Bone marrow (tissue), 2 donors: Measurements from ENCODE around the gene MLLT3.

ENCODE experiments used
- DNase-seq, 2 donors: peaks; one replicate each; lab custom pipeline; 2025; lab: John Stamatoyannopoulos, UW

Gene MLLT3

GRCh38 chr9:20303066-20303465, 319.2 kb downstream of the MLLT3 start:
- DNase-seq = no peak

GRCh38 chr9:20302197-20302596, 320.1 kb downstream of the MLLT3 start:
- DNase-seq = no peak

- no peak for DNase-seq
These were observed 321.7 kb downstream of the MLLT3 start for GRCh38 chr9:20300430-20301115.

DNA sequence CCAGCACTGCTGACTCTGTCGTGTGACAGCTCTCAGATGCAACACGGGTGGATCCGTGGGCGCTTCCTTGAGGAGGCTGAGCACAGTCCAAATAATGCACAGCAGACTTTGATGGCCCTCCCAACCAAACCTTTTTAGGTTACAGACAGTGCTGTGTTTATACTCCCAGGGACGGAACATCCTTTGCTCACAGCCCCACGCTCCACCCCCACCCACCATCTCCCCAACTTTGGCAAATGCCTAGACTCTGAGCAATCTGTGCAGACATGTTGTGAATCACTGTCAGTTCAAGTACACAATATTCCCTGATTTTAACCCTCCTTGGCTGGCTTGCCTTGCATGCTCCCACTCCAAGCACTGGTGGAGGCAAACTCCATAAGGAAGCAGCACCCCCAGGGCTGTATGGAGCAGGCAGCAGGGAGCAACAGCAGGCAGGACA, 324.6 kb downstream of the MLLT3 start:
- no peak for DNase-seq

GRCh38 chr9:20295555-20295954, 326.7 kb downstream of the MLLT3 start:
- no peak for DNase-seq

- DNase-seq = no peak
These were observed 328.1 kb downstream of the MLLT3 start for GRCh38 chr9:20294046-20294750.

DNA sequence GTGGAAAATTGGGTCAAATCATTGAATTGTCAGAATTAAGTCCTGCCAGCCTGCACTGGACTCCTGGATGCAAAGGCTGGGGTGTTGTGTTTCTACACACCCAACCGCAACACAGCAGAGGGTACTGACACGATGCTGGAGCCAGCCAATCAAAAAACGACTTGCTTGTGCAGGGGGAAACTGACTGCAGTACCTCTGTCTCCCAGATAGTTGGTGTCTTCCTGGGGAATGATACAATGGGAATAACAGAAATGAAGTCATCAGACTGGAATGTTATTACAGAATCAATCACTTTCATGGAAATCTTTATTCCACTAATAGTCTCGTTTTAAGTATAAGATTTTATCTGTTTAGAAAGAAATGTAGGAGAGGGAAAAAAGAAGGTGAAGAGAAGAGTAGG, 330.3 kb downstream of the MLLT3 start:
- DNase-seq = no peak
